Right ventricle myocardium superior (tissue), 1 donor: ENCODE results near the gene EPHB2. TPM values are rescaled to one million over a fixed set of nuclear protein-coding genes. Genes with fewer than 3 reads are reported as not detected.
"Not testable (repeated sequence)": the region's sequence is repeated elsewhere in the genome, so short reads cannot be mapped to it uniquely, and the experiment has no call there.

ENCODE experiments used
- ATAC-seq: fragments of 200-7000 bp; cut with Tn5 transposase; one replicate; pipeline ENCODE4 v1.9.1; 2020; ENCODE audit warnings: mild to moderate bottlenecking; ENCODE audit not compliant: poor library complexity
- DNase-seq: peaks from one replicate; pipeline ENCODE4 v3.0.0-alpha.2; 2020
- intact Hi-C: fragments of 100-400 bp; cut with DNase I; formaldehyde crosslinking; loops from one replicate; pipeline ENCODE4 v1.11.2; 2022
- total RNA-seq: library from RNA; stranded (reverse); fragmentation: NEBNext Ultra II Directional; extraction: Animal tissue kit (Norgen Biotek cat#: 25700); gene quantifications from one replicate; pipeline ENCODE4 v1.2.1, GENCODE V29; 2021
- donor health status: DM: no; HTN: yes; CAD: no; lungs with severe emphysema.

Gene EPHB2
- total RNA-seq, 1 donor from 2014 or later, result 2.7 TPM

- DNase-seq, ATAC-seq, intact Hi-C loops: not testable (repeated sequence)
Measured at GRCh38 chr1:22834420-22834819, 123.8 kb downstream of the EPHB2 start.

GRCh38 chr1:22835636-22836319 lies 125.1 kb downstream of the EPHB2 start:
- intact Hi-C loops, result no loop called here
- ATAC-seq (no peak), DNase-seq (no peak)

GRCh38 chr1:22836850-22837249 lies 126.2 kb downstream of the EPHB2 start:
- intact Hi-C loops, result no loop called here
- no peak for ATAC-seq
- DNase-seq, result no peak

- intact Hi-C loops, result no loop called here
- ATAC-seq, result no peak
- DNase-seq, result no peak
Measured at GRCh38 chr1:22837332-22837731, 126.7 kb downstream of the EPHB2 start.

- DNase-seq (no peak), ATAC-seq (no peak)
- intact Hi-C loops, result no loop called here
Measured at GRCh38 chr1:22838965-22839364, 128.3 kb downstream of the EPHB2 start.

GRCh38 chr1:22839806-22840205 lies 129.2 kb downstream of the EPHB2 start:
- ATAC-seq (no peak), DNase-seq (no peak)
- intact Hi-C loops, result no loop called here

GRCh38 chr1:22841142-22841541 lies 130.5 kb downstream of the EPHB2 start:
- DNase-seq (no peak), ATAC-seq (peak; percentile 55)
- intact Hi-C loops, result no loop called here

GRCh38 chr1:22841860-22842281 lies 131.2 kb downstream of the EPHB2 start:
- ATAC-seq (peak; percentile 89), DNase-seq (peak; percentile 81)
- intact Hi-C loops, result no loop called here

DNA sequence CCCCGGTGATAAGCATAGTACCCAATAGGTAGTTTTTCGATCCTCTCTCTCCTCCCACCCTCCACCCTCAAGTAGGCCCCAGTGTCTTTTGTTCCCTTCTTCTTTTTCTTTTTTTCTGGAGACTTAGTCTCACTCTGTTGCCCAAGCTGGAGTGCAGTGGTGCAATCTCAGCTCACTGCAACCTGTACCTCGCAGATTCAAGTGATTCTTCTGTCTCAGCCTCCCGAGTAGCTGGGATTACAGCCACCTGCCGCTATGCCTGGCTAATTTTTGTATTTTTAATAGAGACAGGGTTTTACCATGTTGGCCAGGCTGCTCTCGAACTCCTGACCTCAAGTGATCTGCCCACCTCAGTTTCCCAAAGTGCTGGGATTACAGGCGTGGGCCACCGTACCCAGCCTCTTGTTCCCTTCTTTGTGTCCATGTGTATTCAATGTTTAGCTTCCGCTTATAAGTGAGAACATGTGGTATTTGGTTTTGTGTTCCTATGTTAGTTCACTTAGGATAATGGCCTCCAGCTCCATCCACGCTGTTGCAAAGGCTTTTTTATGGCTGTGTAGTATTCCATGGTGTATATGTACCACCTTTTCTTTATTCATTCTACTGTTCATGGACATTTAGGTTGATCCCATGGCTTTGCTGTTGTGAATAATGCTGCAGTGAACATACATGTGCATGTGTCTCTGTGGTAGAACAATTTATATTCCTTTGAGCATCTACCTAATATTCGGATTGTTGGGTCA lies 133.0 kb downstream of the EPHB2 start:
- intact Hi-C loops, ATAC-seq, DNase-seq: not testable (repeated sequence)

DNA sequence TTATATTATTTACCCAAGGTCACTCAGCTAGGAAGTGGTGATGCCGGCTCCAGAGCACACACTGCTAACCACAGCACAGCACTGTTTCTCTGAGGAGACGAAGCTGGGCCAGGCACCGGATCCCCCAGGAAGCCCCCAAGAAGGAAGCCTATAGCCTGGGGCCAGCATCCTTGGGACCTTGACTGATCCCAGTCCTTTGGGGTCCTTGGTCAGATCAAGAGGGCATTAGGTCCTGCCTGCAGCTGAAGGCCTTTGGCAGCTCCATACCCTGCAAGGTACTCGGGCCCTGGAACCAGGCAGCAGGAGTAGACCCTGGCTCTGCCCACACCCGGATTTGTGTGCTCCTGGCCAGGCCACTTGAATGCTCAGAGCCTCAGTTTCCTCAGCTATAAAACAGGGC lies 134.0 kb downstream of the EPHB2 start:
- ATAC-seq, result no peak
- intact Hi-C loops, result no loop called here
- DNase-seq, result no peak

DNA sequence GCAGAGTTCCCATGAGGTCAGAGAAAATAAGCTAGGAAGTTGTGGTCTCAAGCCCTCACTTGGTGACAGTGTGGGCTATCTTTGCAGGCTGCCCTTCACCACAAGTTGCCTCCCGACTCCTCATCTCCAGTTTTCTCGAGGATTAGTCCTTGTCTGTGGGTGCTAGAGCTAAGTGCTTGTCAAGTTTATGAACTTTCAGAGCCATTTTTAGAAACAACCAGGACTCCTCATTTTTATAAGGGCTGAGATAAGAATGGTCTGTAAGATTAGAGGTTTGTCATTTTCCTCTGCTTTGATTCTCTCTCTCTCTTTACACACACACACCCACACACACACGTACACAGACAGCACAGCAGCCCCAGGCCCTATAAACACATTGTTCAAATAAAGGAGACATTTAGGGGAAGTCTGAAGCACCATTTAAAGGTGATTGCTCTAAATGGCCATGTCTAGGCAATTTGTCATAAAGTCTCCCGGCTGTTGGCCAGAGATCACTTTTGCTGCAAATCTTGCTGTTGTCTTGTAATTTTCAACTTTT lies 134.8 kb downstream of the EPHB2 start:
- intact Hi-C loops, result no loop called here
- DNase-seq (no peak), ATAC-seq (no peak)

DNA sequence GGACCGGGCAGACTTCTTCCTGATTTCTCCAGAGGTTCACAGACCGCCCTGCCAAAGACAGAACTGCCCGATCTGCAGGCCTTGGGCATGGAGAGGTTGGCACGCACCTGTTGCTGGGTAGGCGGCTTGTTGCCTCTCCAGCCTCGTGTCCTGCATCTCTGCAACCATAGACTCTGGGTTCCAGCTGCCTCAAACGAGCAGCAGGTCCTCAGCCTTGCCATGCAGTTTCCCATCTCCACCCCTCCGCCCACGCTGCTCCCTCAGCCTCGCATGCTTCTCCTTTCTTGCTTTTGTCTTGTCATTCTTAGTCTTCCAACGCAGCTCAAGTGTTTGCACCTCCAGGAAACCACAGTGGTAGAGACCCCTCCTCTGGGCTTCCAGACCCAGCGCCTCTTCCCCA lies 135.8 kb downstream of the EPHB2 start:
- intact Hi-C loops, result no loop called here
- no peak for ATAC-seq
- DNase-seq, result no peak

DNA sequence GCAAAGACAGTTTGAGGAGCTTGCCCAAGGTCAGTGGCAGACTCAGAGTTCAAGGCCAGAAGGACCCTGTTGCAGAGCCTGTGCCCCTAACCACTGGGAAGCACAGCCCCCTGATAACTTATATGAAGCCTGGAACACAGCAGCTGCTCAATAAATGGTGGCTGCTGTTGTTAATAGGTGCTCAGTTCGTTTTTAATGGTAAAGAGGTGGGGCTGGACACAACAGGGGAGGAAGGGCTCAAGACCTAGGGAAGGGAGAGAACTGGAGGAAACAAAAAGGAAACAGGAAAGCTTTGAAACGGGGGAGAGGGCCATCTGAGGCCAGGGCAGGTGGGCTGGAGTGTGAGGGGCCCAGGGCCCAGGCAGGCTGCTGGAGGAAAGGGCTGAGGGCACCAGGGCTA lies 136.6 kb downstream of the EPHB2 start:
- intact Hi-C loops, result no loop called here
- ATAC-seq, result no peak

GRCh38 chr1:22847709-22848108 lies 137.1 kb downstream of the EPHB2 start:
- DNase-seq, result no peak
- no peak for ATAC-seq
- intact Hi-C loops, result no loop called here

More for the DNA sequence above, 136.6 kb downstream of the EPHB2 start:
- no peak for DNase-seq

GRCh38 chr1:22848405-22848804 lies 137.8 kb downstream of the EPHB2 start:
- DNase-seq (no peak), ATAC-seq (no peak)
- intact Hi-C loops, result no loop called here

- ATAC-seq (no peak), DNase-seq (no peak)
- intact Hi-C loops, result no loop called here
Measured at GRCh38 chr1:22849770-22850169, 139.1 kb downstream of the EPHB2 start.

GRCh38 chr1:22850281-22850680 lies 139.6 kb downstream of the EPHB2 start:
- no peak for DNase-seq
- intact Hi-C loops, result no loop called here
- no peak for ATAC-seq

DNA sequence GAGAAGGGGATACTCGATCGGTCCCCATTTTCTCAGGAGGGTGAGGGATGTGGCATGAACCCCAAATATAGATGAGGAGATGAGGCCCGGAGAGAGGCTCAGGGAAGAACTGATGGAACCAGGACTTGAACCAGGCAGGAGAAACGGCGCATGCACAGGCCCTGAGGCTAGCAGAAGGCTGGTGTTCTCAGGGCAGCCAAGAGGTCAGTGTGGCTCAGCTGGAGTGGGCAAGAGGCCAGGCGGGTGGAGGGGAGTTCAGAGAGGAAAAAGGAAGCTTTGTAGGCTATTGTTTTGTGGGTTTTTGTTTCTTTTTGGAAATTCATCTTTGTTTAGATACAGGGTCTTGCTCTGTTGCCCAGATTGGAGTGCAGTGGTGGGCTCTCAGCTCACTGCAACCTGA lies 140.0 kb downstream of the EPHB2 start:
- DNase-seq (peak; percentile 78), ATAC-seq (peak; percentile 50)
- intact Hi-C loops, result no loop called here

DNA sequence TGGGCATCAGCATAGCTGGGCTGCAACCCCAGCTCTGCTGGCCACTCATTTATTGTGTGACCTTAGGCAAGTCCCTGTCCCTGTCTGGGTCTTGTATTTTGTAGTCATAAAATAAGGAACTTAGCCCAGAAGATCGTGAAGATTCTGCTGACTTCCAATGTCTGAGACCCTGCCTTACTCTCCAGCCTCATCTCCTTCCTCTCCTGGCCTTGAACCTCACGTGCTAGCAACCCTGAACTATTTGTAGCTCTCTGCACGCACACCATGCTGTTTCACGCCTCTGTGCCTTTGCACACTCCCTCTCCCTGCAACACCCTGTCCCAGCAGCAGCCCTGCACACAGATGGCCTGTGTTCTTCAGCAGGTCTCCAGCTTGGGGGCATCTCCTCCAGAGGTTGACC lies 140.9 kb downstream of the EPHB2 start:
- intact Hi-C loops, result no loop called here
- ATAC-seq (peak; percentile 53), DNase-seq (no peak)

DNA sequence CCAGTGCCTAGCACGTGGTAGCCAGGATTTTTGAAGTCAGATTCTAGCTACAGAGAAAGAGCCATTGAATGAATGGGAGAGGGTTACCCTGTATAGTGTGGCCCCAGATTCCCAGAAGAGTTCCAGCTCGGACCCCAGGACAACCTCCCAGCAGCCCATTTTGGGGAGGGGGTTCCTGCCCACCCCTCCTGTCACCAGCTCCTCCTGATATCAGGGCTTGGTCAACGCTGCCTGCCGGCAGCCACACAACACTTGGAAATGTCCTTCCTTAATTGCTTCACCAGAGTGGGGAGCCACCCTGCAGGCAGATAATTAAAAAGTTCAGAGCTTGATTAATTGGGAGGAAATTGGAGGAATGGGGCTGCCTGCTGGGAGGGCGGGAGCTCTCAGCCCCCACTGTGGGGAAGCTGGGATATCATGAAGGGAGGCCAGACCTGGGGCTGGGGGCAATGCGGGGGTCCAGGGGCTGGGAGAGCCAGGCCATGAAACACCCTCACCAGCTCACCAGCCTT lies 141.6 kb downstream of the EPHB2 start:
- intact Hi-C loops, result no loop called here
- DNase-seq (no peak), ATAC-seq (no peak)
